Esophagus muscularis mucosa (tissue), 3 donors: ENCODE results near the gene HNRNPA2B1.
"Not testable (repeated sequence)": the region's sequence is repeated elsewhere in the genome, so short reads cannot be mapped to it uniquely, and the experiment has no call there.

Source experiments
- EP300 ChIP-seq: sonication (generic); formaldehyde crosslinking; IDR thresholded peaks from one replicate; pipeline ENCODE4 v1.6.1; 2017; ENCODE audit warnings: antibody characterized with exemption
- POLR2A ChIP-seq: fragments of 450-650 bp; IDR thresholded peaks from one replicate; pipeline ENCODE4 v1.6.1; 2017; ENCODE audit warnings: antibody characterized with exemption, moderate library complexity, mild to moderate bottlenecking, low read depth
- POLR2AphosphoS5 ChIP-seq, 2 donors: sonication (generic); formaldehyde crosslinking; IDR thresholded peaks; one replicate each; pipeline ENCODE4 v1.6.1; 2017; ENCODE audit warnings: antibody characterized with exemption in 2 of 2

DNA sequence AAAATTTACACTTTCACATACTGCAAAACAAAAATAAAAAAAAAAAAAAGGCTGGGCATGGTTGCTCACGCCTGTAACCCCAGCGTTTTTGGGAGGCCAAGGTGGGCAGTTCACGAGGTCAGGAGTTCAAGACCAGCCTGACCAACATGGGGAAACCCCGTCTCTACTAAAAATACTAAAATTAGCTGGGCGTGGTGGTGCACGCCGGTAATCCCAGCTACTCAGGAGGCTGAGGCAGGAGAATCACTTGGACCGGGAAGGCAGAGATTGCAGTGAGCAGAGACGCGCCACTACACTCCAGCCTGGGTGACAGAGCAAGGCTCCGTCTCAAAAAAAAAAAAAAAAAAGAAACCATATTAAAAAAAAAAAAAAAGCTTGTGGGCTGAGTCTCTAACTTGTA, 5.8 kb downstream of the HNRNPA2B1 start:
- not testable (repeated sequence) for TF ChIP-seq EP300; POLR2A; POLR2AphosphoS5 (IDR thresholded peaks at IDR 0.05)
